ENCODE measurements around the gene LY86.
A peak's percentile ranks its signal among the peaks of the same experiment; 100 is the strongest.

LY86 gene

DNA sequence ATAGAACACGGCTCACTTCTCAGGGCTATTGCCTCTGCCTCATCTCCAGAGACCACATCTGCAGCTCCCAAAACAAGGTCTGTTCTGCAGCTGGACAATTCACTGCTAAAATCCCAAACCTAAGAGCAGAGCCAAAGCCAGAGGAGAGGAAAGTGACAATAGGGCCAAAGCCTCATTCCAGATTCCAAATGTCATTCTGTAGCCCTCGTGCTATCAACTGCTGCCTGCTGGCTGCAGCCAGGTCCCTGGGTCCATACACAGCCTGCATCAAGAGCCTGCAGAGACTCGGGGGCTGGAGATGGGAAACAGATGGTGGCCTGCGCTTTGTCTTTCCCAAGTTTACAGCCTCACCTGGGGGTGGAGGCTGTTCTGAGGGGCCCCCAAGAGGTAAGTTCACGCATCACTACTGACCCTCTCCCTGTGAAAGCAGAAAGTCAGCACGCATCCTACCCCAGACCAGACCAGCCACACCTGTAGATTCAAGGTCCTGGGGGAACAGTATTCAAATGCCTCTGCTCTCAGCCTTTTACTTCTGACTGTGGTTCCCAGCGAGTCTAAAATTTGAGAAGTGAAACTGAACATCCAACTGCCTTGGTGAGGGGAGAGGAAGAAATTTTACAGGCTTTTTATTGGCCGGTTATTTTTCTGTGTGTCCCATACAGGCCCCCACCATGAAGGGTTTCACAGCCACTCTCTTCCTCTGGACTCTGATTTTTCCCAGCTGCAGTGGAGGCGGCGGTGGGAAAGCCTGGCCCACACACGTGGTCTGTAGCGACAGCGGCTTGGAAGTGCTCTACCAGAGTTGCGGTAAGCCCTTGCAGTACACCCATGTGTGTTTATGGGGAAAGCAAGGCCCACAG is at the start of gene LY86:
TSS of gene LY86 (plus strand) at position 657 of the 860 bp plus-strand sequence. CDS start at position 672, 15 bp downstream.
- DNase-seq = no peak

DNA sequence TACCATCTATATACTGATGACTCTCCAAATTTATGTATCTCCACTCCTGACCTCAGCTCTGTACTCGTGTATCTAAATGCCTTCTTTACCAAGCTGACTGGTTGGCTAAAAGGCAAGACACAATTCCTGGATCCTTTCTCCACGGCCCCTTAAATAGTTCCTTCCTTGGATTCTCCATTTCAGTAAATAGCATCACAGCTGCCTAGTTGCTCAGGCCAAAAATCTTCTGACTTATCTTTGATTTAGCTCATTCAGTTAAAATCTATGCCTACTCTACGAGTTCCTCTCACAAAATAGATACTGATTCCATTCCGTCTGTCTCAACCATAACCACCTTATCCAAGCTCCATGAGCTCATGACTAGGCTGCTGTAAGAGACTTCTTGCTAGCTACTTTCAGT is 49.5 kb upstream of the LY86 start:
- DNase-seq = no peak

DNA sequence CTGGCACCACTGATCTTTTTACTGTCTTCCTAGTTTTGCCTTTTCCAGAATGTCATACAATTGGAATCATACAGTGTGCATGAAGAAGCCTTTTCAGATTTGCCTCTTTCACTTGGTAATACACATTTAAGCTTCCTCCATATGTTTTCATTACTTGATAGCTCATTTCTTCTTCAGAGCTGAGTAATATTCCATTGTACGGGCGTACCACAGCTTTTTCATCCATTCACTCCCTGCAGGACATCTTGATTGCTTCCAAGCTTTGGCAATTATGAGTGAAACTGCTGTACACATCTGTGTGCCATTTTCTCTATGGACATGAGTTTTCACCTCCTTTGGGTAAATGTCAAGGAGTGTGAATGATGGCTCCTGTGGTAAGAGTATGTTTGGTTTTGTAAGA is 46.2 kb upstream of the LY86 start:
- no peak for DNase-seq

DNA sequence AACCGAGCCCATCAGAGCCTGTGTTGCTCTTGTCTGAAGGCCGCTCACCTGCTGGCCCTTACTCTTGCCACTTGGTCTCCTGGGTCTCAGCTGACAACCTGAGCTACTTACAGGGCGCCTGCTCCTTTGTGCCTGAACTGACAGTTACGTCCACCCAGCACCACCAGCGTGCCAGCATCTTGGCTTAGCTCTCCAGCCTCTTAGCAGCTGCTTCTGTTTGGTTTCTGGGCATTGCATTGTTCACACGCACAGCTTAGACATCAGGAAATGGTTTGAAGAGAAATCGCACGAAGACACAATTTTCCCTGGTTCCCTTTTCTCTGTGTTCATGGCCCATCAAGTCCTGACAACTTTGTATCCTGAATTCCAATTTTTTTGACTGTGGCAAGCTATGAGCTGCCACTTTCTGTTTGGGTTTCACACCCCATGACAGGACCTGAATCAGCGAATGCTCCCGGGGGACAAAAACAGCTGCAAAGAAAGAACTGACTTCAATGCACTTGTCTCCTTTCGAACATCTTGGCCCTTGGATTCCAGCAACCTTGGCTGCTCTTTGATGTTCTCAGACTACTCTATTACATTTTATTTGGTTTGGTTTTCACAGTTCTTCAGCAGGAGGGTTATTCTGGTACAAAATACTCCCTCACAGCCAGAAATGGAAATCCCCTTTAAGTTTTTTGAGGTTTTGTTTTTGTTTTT is 45.2 kb upstream of the LY86 start:
- no peak for DNase-seq

DNA sequence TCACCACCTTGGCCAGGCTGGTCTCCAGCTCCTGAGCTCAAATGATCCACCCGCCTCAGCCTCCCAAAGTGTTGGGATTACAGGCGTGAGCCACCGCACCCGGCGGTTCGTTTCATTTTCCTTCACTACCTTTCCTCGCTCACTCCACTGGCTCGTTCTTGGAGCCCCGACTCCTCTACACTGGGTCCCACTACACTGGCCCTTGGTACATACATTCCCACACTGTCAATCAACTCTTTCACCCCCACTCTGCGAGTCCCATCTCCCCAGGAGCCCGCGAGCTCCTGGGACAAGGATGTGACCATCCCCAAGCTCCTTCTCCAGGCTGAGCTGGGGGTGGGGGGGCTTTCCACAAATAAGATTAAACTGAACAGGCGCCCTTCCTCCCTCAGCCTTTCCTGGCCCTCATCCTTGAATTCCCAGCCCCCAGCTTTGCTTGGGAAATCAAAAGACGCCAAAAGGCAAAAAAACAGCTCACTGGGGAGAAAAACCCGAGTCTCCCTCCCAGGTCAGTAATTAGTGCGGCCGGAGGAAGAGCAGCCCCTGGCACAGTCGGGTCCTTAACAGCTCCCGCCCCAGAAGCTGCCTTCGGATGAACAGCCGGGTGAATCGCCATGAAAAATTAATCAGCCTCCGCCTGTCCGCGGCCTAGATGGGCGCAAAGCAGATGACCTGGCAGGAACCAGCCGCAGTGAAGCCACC is 42.8 kb upstream of the LY86 start:
- no peak for DNase-seq

DNA sequence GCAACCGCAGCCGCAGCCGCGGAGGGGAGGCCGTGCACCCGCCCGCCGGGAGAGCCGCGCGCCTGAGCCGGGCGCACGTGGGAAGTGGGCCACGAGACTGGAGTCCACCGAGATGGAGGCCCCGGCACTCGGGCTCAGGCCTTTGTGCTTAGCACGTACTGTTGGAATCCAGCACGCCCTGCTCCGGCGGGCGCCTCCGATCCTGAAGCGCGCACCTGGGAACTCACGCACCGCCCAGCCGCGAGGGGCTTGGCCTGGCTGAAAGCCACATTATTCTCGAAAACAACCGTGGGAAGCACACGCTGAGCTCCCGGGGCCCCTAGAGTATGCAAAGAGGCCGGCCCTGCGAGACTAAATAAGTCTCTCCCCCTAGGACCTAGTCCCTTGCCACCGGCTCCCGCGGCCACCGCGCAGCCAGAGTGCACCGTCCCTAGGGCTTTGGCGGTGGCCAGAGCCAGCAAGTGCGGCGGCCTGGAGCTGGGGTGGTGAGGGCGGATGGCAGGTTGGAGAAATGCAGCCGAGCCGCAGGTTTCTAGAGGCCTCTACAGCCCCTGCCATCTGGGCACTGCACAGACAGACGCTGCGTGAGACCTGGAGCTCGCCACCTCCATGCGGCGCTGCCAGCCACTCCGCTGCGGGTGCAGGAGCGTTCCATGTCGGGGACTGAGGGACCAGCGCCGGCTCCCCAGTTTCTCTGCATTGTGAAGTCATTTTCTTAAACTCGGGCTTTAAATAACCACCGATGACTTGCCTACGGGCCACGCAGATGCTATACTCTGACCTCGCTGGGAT is 42.0 kb upstream of the LY86 start:
- peak in 1 of 2 donors; percentile 9 for DNase-seq

DNA sequence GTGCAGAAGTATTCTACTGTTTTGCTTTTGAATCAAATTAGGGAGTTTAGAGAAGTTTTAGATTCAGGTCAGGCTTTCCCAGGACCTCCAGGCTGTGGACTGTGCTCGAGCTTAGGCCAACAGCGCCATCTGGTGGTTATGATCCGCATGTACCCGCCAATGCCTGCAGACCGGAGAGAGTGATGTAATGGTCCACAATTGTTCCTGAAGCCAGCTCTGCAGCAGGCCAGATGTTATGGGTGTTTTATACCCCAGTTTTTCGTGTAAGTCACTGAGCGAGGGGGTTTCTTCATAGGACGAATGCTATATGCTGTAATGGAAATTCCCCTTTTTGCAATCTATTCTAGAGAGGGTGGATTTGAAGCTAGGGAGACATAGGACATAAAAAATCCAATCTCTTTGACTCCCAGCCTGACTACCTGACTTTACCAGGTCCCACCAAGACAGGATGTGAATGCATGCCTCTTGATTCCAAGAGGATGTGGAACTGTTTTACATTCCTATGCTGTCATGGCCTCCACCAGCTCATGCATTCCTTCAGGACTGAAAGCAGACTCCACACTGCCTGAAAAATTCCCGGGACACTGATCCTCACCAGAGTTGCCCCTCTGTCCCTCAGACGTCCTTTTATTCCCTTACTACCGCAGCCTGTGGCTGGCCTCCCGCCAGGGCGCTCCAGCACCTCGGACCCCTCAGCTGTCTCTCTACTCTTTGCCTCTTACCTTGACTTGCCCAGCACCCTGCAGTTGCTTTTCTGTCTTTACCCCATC is 41.2 kb upstream of the LY86 start:
- DNase-seq = peak; percentile 85 to 86

DNA sequence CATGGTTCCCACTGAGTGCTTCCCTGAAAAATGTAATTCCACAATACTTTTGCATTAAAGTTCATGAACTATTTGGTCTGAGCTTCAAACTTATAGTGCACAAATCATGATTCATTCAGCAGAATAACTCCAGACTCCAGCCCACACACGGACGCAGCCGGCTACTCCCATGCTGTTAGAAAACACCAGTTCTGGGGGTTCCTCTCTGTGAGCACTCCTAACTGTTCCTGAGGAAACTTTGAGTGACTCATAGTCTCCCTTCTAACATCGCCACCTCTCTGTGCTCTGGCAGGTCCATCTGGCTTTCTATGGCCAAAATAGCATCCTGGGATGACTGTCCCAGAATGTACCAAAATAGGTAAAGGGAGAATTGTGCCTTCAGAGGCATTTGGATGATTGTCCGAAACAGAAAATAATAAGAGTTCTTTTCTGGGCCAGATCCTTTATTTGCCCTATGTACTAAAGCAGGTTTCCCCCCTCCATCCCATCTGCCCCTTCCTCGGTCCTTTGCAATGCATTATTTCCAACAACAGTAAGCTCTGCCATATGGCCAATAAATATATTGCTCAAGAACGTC is 32.3 kb upstream of the LY86 start:
- DNase-seq = no peak

DNA sequence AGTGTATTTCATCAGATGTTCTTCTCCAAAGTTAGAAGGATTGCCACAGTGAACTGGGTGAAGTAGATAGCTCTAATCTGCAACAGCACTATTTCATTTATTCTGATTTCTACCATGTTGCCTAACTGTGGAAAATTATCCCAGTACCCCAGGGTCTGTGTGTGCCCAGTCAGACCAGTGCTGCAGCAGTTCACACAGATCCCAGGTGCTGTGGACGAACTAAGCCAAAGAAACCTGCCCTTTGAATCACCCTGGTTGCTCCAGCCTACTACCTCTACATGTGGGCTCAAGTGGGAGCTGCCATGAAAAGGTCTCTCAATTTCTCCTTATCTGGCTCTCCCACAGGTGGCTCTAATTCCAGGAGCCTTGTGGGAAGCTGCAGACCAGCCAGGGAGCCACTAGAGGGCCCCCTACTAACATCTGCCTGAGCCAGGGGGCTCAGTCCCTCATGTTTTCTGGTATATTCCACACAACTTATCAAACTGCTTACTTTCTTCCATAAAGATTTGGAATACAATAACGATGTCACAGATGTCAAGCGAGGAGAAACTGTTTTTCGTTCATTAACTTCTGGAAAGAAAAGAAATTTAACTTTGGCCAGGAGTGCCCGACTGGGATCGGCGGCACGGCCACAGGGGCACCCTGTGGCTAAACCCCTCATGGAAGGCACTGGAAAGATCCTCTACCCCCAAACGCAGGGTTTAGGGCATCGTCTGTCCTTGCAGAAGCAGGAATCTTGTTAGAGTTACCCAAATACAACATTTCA is 31.6 kb upstream of the LY86 start:
- DNase-seq = peak; percentile 21 to 34

DNA sequence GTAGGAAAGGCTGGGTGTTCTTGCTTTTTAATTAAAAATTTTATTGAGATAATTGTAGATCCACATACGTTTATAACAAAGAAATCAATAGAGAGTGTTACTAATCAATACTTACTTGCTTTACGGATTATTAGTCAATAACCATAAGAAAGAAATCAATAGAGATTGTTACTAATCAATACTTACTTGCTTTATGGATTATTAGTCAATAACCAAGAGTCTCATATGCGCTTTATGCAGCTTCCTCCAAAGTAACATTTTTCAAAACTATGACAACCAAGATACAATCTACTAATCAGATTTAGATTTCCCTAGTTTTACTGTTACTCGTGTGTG is 31.0 kb upstream of the LY86 start:
- DNase-seq = no peak

DNA sequence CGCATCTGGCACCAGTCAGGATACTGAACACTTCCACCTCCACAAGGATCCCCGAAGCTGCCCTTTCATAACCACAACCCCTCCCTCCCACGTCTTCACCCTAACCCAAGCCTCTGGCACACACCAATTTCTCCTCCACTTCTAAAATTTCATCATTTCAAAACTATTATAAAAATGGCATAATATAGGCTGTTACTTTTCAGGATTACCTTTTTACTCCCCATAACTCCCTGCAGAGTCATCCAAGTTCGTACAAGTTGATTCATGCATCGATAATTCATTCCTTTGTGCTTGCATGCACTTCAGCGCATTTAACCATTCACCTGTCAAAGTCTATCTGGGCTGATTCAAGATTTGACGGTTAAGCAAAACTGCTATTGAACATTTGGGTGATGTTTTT is 30.6 kb upstream of the LY86 start:
- DNase-seq = no peak

DNA sequence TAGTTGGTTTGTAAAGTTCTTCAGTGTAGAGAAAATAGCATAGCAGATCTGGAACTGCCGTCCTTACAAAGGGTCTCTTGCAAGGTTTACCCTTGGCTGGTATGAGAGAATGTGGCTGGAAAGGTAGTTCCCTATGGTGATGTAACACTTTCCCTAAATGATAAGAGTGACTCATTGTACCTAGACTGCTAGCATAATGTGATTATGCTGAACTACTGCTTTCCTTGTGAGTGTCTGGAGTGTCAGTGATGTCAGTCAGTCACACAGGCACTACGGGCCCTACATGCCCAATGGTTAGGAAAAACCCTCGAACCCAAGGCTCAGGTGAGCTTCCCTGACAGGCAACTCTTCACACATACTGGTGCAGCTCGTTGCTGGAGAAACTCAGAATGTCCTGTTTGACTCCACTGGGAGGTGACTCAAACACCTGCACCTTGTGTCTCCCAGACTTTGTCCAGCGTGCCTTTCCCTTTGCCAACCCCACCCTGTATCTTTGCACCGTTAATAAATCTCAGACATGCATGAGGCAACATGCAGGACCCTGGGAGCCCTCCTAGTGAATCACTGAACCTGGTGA is 28.4 kb upstream of the LY86 start:
- DNase-seq = no peak

DNA sequence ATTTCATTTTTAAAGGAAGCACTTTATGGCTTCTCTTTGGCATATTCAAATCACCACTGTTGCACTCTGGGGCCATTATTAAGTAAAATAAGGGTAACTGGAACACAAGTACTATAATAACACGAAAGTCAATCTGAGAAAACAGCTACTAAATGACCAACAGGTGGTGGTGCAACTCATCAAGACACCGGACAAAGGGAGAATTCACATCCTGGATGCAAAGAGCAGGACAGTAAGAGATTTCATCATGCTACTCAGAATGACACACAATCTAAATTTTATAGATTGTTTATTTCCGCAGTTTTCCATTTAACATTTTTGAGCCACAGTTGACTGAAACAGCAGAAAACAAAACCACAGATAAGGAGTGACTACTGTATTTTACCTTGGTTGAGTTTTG is 27.6 kb upstream of the LY86 start:
- DNase-seq = no peak

DNA sequence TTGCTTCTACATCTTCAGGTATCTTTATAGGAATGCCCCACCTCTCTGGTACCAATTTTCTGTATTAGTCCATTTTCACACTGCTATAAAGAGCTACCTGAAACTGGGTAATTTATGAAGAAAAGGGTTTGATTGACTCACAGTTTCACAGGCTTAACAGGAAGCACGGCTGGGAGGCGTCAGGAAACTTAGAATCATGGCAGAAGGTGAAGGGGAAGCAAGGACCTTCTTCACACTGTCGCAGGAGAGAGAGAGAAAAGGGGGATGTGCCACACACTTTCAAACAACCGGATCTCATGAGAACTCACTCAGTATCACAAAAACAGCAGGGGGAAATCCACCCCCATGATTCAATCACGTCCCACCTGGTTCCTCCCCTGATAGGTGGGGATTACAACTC is 24.4 kb upstream of the LY86 start:
- DNase-seq = no peak

DNA sequence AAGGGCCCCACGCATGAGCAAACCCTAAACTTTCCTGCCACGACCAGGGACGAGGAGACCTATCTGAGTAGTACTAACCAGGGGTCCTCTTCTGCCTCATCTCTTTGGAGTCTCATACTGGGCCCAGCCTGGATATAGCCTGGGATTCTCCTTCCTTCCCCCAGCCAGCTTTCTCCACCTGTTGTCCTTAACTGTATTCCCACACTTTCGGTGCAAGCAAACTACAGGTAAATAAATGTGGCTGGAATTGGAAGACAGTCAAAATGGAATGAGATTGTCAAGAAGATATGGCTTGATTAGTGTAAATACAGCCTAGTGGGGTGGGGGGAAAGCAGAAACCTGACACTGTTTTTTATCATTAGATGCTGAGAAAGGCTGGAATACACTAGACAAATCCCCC is 23.5 kb upstream of the LY86 start:
- no peak for DNase-seq

DNA sequence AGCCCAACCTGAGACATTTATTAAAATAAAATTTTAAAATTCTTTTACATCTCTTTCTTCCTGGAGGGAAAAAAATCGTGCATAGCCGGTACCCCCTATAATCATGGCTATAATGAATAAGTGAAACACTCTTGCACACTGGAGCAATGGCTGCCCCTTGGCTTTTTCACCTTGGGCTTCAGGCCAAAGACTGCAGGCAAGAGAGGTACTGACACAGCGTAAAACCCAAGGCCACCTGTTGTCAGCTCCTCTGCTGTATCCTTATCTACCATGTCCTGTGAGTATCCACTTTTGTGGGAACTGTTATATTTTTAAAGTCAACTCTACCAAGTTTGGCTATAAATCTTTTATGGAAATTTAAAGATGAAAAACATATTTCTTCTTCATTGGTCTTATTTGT is 23.0 kb upstream of the LY86 start:
- no peak for DNase-seq

DNA sequence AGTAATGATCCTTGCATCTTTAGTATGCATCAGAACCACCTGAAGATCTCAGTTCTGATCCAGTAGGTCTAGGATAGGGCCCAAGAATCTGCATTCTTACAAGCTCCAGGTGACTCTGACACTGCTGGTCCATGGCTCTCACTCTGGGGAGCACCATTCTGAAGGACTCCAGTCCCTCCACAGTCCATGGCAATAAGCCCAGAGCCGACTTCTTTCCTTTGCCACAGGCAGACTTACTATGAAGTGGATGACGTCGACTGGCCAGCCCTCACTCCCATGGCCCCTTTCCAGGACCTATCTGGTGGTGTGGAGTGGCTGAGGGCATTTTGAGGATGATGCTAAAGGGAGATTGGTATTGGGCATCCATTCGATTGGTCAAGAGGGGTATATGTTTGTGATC is 21.8 kb upstream of the LY86 start:
- DNase-seq = no peak

DNA sequence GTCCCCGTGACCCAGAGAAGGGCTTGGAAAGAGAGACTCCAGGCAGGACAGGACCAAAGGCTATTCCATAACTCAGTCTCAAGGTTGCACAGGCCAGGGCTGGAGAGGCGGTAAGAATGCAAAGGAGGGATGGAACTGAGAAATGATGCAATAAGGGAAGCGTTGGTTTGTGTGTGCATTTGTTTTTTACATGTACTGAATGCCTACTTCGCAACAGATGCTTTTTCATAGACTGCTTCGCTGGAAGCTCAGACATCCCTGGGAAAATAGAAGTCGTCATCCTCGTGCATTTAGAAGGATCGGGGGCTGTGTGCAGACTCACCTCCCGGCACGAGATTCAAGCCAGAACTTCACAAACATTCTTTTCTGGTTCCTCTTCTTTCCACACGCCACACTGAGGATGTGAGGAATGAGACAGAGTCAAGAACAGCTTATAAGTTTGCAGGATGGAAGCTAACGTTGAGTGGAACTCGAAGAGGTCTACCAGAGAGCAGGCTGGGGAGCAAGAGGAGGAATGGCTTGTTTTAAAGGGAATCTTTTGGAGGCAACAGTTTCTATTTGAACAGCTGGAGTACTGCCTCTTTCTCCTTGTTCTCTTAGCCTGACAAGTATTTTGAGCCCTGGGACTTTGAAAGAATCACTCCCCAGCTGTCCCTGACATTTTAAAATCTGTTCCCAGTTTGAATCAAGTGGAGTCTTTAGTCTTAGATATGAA is 19.3 kb upstream of the LY86 start:
- DNase-seq = no peak

DNA sequence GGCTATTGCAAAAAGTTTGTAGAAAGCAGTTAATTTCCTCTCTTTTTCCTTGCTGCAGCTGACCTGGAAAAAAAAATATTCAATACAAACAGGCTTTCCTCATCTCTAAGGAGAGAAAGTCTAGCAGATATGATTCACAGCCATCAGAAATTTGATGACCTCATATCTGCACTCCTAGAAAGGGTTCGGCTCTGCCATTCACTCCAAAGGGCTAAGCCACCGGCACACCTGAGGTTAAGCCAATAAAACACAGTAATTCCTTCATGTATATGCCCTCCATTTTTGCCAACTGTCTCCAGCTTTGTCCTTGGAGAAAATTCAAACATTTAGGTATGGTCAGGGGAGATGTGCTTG is 18.7 kb upstream of the LY86 start:
- DNase-seq = no peak
